Pancreas (tissue), 10 donors: ENCODE data around the gene IPO7. TPM values are rescaled to one million over a fixed set of nuclear protein-coding genes. Genes with fewer than 3 reads are reported as not detected.
"Not testable (repeated sequence)": the region's sequence is repeated elsewhere in the genome, so short reads cannot be mapped to it uniquely, and the experiment has no call there.

Experiments used
- ATAC-seq, 4 donors: fragments of 200-7000 bp; cut with Tn5 transposase; one replicate each; pipeline versions ENCODE4 v1.8.0 to v1.9.1; 2020; ENCODE audit warnings: mild to moderate bottlenecking in 4 of 4, moderate library complexity in 4 of 4
- DNase-seq, 6 donors: peaks; one replicate each; pipeline ENCODE4 v3.0.0-alpha.2; 2020
- FAIRE-seq: peaks from 2 replicates; lab custom pipeline; 2012; peaks lifted over from hg19 to GRCh38; lab: Jason Lieb, UNC
- H3K27ac ChIP-seq, 4 donors: fragments of 200-600 bp; sonication (generic); 1 replicate in 3 of 4; 2 replicates in 1 of 4; pipeline versions ENCODE4 v1.5.0 to v1.8.0; 2020
- H3K27me3 ChIP-seq, 4 donors: fragments of 200-600 bp; one replicate each; pipeline ENCODE4 v1.8.0; 2021
- H3K36me3 ChIP-seq, 3 donors: fragments of 200-600 bp; sonication (generic) in 1 of 3; one replicate each; pipeline versions ENCODE4 v1.5.0 to v1.8.0; 2020 to 2021
- H3K4me1 ChIP-seq, 3 donors: fragments of 200-600 bp; one replicate each; pipeline ENCODE4 v1.8.0; 2021
- H3K4me3 ChIP-seq, 4 donors: fragments of 200-600 bp; sonication (generic) in 2 of 4; one replicate each; pipeline versions ENCODE4 v1.5.0 to v1.8.0; 2020 to 2021
- H3K9me3 ChIP-seq, 4 donors: fragments of 200-600 bp; one replicate each; pipeline ENCODE4 v1.8.0; 2021
- WGBS, 2 donors: extraction: QIAGEN DNeasy Blood & Tissue Kit; methylation state at CpG; one replicate each; pipeline ENCODE4 v1.1.7; 2013; 5-methylcytosine and 5-hydroxymethylcytosine counted together
- intact Hi-C, 3 donors: fragments of 100-400 bp; cut with DNase I; formaldehyde crosslinking; loops; one replicate each; pipeline versions ENCODE4 v1.11.1 to v1.14.2; 2022
- polyA plus RNA-seq, 2 donors: library from polyadenylated mRNA; stranded (reverse); fragments of 200-250 nt; gene quantifications; one replicate each; pipeline ENCODE4 v1.2.3, GENCODE V29; 2013
- total RNA-seq, 6 donors: library from RNA; stranded (reverse); fragmentation: NEBNext Ultra II Directional in 4 of 6; extraction: Animal tissue kit (Norgen Biotek cat#: 25700) in 4 of 6; gene quantifications; one replicate each; pipeline versions ENCODE4 v1.2.1 to v1.2.4, GENCODE V29; 2021 to 2023
- TF ChIP-seq, protein P1 (sequence below), 4 donors: fragments of 200-600 bp; sonication (generic) in 3 of 4; IDR thresholded peaks; one replicate each; pipeline versions ENCODE4 v1.5.0 to v1.8.0; 2021; ENCODE audit warnings: antibody characterized with exemption in 4 of 4
- donor health status: healthy with polysubstance abuse.
- donor health status: DM: no; HTN: no; CAD: no; lungs with moderate emphysema.
- donor health status: DM: no; HTN: no; CAD: no.
- donor health status: control.
- donor health status: control.
- donor health status: Bipolar disorder and iron deficiency.
- donor health status: DM: yes; HTN: yes; CAD: no.
- donor health status: DM: no; HTN: no; CAD: no.
- donor health status: DM: no; HTN: no; CAD: no.
- donor health status: DM: yes; HTN: yes; CAD: no.

The IPO7 gene
- total and polyA plus RNA-seq, 8 donors, result 12.7 to 64.1 (median 42.9) TPM

DNA sequence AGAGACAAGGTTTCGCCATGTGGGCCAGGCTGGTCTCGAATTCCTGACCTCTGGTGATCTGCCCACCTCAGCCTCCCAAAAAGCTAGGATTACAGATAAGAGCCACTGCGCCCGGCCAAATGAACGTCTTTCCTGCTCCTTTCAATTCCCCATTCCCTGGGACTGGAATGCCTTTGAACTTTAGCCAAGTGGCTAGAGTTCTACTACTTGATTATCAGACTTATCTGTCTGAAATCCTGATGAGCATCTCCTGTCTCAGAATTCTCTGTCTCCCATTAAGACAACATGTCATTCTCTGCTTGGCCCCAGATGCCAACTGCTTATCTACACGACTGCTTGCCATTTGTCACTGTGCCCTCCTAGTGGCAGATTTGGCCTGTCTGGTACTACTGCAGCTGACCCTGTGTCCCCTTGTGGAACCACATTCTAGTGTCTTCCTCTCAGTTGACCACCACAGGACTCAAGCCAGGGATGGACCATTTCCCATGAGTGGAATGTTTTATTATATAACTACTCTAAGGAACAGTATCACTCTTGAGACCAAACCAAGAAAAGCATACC, 33.1 kb upstream of the IPO7 start:
- FAIRE-seq (no peak), ATAC-seq (no peak), DNase-seq (no peak)
- Histone ChIP-seq H3K4me3 (no peak overlapping the region), H3K36me3 (no peaks in the 10 kb centered on the region), H3K4me1 (no peaks in the 10 kb centered on the region), H3K27ac (no peak overlapping the region), H3K27me3 (no peaks in the 10 kb centered on the region), H3K9me3 (no peaks in the 10 kb centered on the region)
- TF ChIP-seq, protein P1, sequence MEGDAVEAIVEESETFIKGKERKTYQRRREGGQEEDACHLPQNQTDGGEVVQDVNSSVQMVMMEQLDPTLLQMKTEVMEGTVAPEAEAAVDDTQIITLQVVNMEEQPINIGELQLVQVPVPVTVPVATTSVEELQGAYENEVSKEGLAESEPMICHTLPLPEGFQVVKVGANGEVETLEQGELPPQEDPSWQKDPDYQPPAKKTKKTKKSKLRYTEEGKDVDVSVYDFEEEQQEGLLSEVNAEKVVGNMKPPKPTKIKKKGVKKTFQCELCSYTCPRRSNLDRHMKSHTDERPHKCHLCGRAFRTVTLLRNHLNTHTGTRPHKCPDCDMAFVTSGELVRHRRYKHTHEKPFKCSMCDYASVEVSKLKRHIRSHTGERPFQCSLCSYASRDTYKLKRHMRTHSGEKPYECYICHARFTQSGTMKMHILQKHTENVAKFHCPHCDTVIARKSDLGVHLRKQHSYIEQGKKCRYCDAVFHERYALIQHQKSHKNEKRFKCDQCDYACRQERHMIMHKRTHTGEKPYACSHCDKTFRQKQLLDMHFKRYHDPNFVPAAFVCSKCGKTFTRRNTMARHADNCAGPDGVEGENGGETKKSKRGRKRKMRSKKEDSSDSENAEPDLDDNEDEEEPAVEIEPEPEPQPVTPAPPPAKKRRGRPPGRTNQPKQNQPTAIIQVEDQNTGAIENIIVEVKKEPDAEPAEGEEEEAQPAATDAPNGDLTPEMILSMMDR (IDR thresholded peaks at IDR 0.05), result no peak
- intact Hi-C loops, result no loop called here
- 57 to 62% methylated on average over 6 of the region's 6 CpGs for WGBS, 2 donors

DNA sequence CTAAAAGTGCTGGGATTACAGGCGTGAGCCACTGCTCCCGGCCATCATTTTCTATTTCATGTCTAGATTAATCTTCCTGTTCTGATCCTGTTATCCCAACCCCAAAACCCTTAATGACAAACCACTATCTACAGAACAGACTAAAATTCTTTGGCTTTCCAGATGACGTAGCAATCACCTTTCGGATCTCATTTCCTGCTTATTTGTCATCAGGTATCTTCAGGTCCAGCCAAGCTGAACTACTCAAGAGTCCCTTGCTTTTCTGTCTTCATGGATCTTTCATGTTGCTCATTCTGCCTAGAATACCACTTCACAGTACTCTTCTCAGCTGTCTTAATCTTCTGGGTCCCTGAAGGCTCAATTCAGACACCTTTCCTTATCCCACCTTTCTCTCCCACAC, 27.4 kb upstream of the IPO7 start:
- FAIRE-seq (no peak), DNase-seq (no peak), ATAC-seq (no peak)
- Histone ChIP-seq H3K4me1 (no peaks in the 10 kb centered on the region), H3K9me3 (no peaks in the 10 kb centered on the region), H3K27me3 (no peaks in the 10 kb centered on the region), H3K36me3 (no peaks in the 10 kb centered on the region), H3K27ac (no peak overlapping the region), H3K4me3 (no peak overlapping the region)
- TF ChIP-seq, protein P1 (IDR thresholded peaks at IDR 0.05), result no peak
- intact Hi-C loops, result no loop called here
- 85 to 90% methylated on average over 4 of the region's 4 CpGs for WGBS, 2 donors

DNA sequence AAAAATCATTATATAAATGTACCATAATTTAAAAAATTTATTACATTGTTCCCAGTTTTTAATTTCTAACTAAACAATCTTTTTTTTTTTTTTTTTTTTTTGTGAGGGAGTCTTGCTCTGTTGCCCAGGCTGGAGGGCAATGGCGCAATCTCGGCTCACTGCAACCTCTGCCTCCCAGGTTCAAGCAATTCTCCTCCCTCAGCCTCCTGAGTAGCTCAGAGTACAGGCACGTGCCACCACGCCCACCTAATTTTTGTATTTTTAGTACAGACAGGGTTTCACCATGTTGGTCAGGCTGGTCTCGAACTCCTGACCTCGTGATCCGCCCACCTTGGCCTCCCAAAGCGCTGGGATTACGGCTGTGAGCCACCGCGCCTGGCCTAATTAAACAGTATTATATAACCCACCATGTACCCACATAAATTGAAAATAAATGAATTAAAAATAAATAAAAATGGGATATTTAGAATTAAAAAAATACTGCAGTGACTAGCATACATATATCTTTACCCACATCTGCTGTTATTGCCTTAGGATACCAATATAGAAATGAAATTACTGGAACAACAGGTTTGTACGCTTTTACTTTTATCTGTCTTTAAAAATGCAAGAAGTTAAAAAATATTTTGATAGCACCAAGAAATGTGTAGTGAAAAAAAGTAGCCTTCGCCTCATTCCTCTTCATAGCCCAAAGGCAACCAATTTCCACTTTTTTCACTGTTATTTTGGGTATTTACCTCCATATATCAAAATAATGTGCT, 23.4 kb upstream of the IPO7 start:
- H3K36me3 ChIP-seq, H3K4me1 ChIP-seq, H3K9me3 ChIP-seq, H3K27me3 ChIP-seq, DNase-seq, H3K27ac ChIP-seq, FAIRE-seq, ATAC-seq, intact Hi-C loops, H3K4me3 ChIP-seq: not testable (repeated sequence)
- 87 to 96% methylated on average over 13 of the region's 13 CpGs for WGBS, 2 donors

DNA sequence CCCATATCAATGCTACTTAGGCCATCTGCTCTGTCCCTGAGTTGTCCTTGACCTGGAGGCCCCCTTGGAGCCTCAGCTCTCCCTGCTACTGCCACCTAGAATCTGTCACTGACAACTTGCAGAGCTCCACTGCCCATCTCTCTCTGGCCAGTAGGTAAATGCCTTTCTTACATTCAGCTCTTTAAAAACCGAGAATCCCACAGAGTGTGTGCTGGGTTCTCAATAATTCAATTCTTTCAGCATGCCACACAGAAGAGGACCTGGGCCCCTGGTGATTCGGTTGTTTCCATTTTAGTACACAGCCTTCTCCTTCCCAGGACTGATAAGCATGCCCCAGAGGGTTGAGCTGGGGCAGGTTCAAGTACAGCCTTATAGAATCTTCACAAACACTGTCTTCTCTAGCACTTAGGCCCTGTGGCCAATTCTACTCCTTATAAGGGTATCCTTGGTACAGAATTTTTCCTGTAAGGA, 22.0 kb upstream of the IPO7 start:
- Histone ChIP-seq H3K9me3 (no peaks in the 10 kb centered on the region), H3K4me1 (no peaks in the 10 kb centered on the region), H3K27me3 (no peaks in the 10 kb centered on the region), H3K4me3 (no peak overlapping the region), H3K27ac (peak overlapping the region in 1 of 4 donors; percentile 34), H3K36me3 (no peaks in the 10 kb centered on the region)
- TF ChIP-seq, protein P1 (IDR thresholded peaks at IDR 0.05), result no peak
- 63 to 72% methylated on average over 2 of the region's 2 CpGs for WGBS, 2 donors
- FAIRE-seq, result no peak
- intact Hi-C loops, result no loop called here
- ATAC-seq, result no peak
- no peak for DNase-seq

DNA sequence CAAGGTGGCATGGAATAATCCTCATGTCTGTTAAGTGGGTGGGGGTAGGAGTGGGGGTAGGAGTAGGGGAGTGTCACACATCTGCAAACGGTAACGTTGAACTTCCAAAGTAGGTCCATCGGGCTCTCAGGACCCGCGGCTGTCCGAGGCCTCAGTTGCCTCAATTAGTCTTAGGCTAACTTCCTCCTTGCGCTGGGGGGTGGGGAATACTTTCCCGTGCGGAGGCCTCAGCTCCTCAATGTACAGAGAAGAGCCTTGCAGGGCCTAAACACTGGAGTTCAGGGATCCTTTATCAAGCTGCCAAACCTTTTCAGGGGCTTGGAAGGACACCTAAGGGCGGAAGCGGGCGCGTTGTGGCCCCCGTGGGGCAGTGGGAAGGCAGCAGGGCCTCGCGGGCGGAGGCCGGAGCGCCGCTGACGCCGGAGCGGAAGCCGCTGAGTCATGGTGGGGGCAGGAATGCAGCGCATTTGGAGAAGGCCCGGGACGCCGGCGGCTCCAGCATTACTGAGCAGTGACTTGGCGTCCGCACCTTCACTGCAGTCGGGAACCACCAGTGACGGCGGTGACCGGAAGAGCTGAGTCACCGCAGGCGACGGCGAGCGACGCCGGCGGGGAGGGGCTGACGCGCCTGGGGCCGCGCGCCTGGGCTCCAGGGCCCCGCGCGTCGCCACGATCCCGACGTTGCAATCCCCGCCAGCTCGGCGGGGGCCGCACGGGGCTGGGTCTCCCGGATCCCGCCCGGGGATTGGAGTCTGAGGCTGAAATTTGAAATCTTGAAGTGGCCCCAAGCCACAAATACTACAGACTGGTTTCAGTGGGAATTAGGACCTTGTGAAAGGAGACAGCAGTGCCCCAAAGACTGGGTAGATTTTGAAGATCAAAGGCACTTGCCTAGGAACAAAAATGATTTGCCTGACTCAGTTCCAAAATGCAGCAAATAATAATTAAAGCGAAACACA, 20.2 kb upstream of the IPO7 start:
- peak overlapping the region; percentile 11 to 51 (median 30) for H3K4me3 ChIP-seq
- intact Hi-C loops, result no loop called here
- DNase-seq (peak; percentile 95 to 98 (median 96)), FAIRE-seq (no peak), ATAC-seq (peak; percentile 97 to 99 (median 98))
- no peaks in the 10 kb centered on the region for H3K4me1 ChIP-seq
- no peaks in the 10 kb centered on the region for H3K9me3 ChIP-seq
- no peaks in the 10 kb centered on the region for H3K27me3 ChIP-seq
- peak overlapping the region; percentile 96 to 99 (median 98) for H3K27ac ChIP-seq
- no peaks in the 10 kb centered on the region for H3K36me3 ChIP-seq
- TF ChIP-seq, protein P1 (IDR thresholded peaks at IDR 0.05), result no peak
- 3% methylated on average over 64 of the region's 64 CpGs for WGBS, 2 donors
